AG08395 (cell line): ENCODE results near the gene CMPK1.

Experiments used
- DNase-seq: peaks from one replicate; pipeline ENCODE4 v3.0.0; 2012; ENCODE audit warnings: mixed read lengths, low spot score

Gene CMPK1

DNA sequence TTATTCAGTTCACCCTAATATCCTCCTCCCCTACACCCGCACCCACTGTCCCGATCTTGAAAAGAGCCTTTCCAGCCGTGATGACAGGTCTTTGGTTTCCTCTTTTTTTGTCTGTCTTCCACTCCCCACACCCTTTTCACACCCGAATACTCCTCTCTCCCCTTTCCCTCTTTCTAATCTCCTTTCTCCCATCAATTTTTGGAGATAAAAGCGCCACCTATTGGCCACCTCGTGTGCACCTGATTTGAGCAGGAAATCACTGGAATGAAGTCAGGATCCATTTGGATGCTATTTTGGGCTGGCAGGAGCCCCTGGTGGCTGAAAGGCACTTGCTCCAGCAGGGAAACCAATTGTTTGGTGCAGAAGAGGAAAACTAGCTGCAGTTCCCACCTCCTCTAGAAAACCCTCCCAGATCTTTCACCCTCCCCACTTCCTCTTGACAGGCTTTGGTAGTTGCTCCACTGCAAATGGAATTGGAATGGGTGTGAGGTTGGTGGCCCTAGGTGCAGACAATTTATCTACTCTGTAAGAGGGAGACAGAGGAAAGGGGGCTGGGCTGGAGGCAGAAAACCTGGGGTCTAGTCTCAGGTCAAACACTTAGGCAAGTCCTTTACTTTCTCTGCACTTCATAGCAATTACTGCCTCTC is 90.9 kb downstream of the CMPK1 start:
- peak; percentile 78 for DNase-seq
